Testis (tissue), 3 donors: ENCODE results near the gene TTLL10. TPM values are rescaled to one million over a fixed set of nuclear protein-coding genes. Genes with fewer than 3 reads are reported as not detected.

ENCODE experiments used
- DNase-seq: peaks from one replicate; pipeline ENCODE4 v3.0.0-alpha.2; 2019
- H3K27ac ChIP-seq, 2 donors: fragments of 200-600 bp; sonication (generic); one replicate each; pipeline ENCODE4 v1.5.1; 2019
- H3K27me3 ChIP-seq: fragments of 200-600 bp; sonication (generic); one replicate; pipeline ENCODE4 v1.5.1; 2019
- H3K36me3 ChIP-seq: fragments of 200-600 bp; sonication (generic); one replicate; pipeline ENCODE4 v1.5.1; 2017; ENCODE audit warnings: low read depth; ENCODE audit errors: missing control alignments
- H3K4me1 ChIP-seq: fragments of 200-600 bp; sonication (generic); one replicate; pipeline ENCODE4 v1.5.1; 2019
- H3K4me3 ChIP-seq, 2 donors: fragments of 200-600 bp; sonication (generic); one replicate each; pipeline ENCODE4 v1.5.1; 2017 to 2019
- H3K9me3 ChIP-seq: fragments of 200-600 bp; sonication (generic); one replicate; pipeline ENCODE4 v1.5.1; 2017
- CTCF ChIP-seq, 3 experiments: fragments of 450-650 bp in 2 of 3; fragments of 200-600 bp in 1 of 3; sonication (generic) in 1 of 3; IDR thresholded peaks; one replicate each; pipeline ENCODE4 v1.5.1; 2016 to 2019; ENCODE audit warnings: antibody characterized with exemption in 3 of 3, mild to moderate bottlenecking in 2 of 3, moderate library complexity in 1 of 3
- POLR2A ChIP-seq: fragments of 450-650 bp; IDR thresholded peaks from one replicate; pipeline ENCODE4 v1.6.1; 2017; ENCODE audit warnings: antibody characterized with exemption, mild to moderate bottlenecking, moderate library complexity
- WGBS, 2 donors: methylation state at CpG; one replicate each; pipeline ENCODE4 v1.1.5; 2018; 5-methylcytosine and 5-hydroxymethylcytosine counted together
- intact Hi-C: fragments of 100-400 bp; cut with DNase I; formaldehyde crosslinking; loops from one replicate; pipeline ENCODE4 v1.15.1; 2023; ENCODE audit warnings: low total_unique reads
- polyA plus RNA-seq: library from polyadenylated mRNA; stranded (reverse); fragments of 350-450 nt; fragmentation: Illumina TruSeq; extraction: RNeasy Lipid Tissue Mini Kit (QIAGEN cat#74804); gene quantifications from one replicate; pipeline ENCODE4 v1.2.3, GENCODE V29; 2014; ENCODE audit warnings: low read depth, low replicate concordance; ENCODE audit not compliant: insufficient read depth
- total RNA-seq, 2 donors: library from RNA; depleted of rRNA; stranded (reverse); fragments of >200 nt; gene quantifications; one replicate each; pipeline ENCODE4 v1.2.3, GENCODE V29; 2016

The TTLL10 gene
- total and polyA plus RNA-seq, 3 donors from 2014 or later, result 20.4 to 58.0 (median 44.9) TPM

DNA sequence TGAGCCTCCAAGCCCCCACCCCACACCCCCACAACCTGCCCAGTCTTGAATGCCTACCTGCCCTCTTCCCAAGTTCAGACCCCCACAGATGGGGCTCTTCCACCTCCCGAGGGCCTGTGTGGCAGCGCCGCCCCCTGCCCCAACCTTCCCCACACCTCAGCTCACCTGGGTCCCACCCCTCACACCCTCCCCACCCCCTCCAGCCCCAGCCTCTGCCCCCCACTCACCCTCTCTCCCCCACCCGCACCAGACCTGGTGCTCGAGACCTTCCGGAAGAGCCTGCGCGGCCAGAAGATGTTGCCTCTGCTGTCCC lies 23.5 kb downstream of the TTLL10 start:
- Histone ChIP-seq H3K27ac (no peak overlapping the region), H3K36me3 (no peaks in the 10 kb centered on the region), H3K9me3 (no peaks in the 10 kb centered on the region), H3K4me3 (no peak overlapping the region), H3K27me3 (no peaks in the 10 kb centered on the region), H3K4me1 (no peaks in the 10 kb centered on the region)
- WGBS, 2 donors, result 83 to 89% methylated on average over 5 to 6 of the region's 8 CpGs
- intact Hi-C loops, result no loop called here
- no peak for DNase-seq
- TF ChIP-seq CTCF (IDR thresholded peaks at IDR 0.05) (no peak), POLR2A (no peak)

DNA sequence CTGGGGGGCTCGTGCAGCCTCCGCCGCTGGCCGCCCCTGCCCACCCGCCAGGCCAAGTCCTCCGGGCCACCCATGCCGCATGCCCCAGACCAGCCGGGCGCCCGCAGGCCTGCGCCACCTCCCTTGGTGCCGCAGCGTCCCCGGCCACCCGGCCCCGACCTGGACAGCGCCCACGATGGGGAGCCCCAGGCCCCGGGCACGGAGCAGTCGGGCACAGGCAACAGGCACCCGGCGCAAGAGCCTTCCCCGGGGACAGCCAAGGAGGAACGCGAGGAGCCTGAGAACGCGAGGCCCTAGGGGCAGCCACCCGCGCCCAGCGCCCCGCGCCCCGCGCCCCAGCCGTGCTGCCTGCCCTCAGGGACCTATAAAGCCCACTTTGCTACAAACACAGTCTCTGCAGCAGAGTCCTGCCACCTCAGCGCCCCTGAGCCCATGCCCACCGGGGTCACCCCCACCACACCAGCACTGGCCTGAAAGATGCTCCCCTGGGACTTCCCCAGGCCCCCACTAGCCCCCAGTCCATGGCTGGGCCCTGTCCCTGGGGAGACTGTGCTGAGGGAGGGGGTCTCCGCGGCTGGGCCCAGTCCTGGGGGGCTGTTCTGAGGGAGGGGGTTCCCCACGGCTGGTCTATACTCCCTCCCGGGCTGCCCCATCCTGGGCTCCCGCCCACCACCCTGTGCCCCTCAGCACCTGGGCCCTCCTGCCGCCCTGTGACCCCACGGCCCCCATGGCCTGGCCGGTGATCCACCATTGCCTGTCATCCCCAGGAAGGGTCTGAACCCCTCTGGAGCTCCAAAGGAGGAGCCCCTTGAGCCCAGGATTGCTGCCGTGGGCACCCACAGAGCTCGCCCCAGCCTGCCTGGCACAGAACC lies 24.1 kb downstream of the TTLL10 start:
- no peak for TF ChIP-seq CTCF (IDR thresholded peaks at IDR 0.05)
- TF ChIP-seq POLR2A, result no peak
- 91% methylated on average over 47 of the region's 48 CpGs; no CpG with 5 or more reads in 1 of the 2 donors for whole genome bisulfite sequencing, 2 donors
- H3K4me3 ChIP-seq, result no peak overlapping the region
- H3K36me3 ChIP-seq, result no peaks in the 10 kb centered on the region
- H3K9me3 ChIP-seq, result no peaks in the 10 kb centered on the region
- H3K4me1 ChIP-seq, result no peaks in the 10 kb centered on the region
- no peak for DNase-seq
- intact Hi-C loops, result no loop called here
- H3K27ac ChIP-seq, result no peak overlapping the region
- H3K27me3 ChIP-seq, result no peaks in the 10 kb centered on the region

DNA sequence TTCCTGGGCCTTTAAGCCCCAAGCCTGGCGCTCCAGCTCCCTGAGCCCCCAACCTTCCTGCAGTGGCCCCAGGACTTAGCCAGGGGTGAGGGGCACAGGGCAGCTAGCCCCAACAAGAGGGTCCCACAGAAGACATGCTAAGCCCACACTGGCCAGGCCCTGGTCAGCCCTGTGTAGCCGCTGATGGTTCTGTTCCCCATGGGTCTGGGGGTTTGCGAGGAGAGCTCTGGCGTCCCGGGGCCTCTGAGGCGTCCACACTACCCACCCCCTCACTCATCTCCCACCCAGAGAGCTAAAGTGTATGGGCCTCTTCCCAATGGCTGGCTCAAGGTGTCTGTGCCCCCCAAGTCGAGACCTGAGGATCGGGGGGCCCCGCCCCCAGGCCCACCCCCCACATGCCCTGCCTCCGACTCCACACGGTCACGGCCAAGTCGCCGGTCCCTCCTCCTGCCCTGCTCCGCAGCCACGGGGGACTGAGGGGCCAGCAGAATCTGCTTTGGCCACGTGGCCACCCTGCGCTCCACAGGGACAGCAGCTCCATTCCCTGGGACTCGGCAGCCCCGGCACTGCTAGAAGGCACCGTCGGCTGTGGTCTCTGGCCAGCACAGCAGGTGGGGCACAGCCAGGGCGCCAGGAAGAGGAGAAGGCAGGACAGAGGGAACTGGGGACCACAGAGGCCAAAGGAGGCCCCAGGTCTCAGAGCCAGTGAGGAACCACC lies 24.9 kb downstream of the TTLL10 start:
- TF ChIP-seq CTCF (IDR thresholded peaks at IDR 0.05), result no peak
- no peak for TF ChIP-seq POLR2A
- H3K36me3 ChIP-seq, result no peaks in the 10 kb centered on the region
- DNase-seq, result no peak
- 76 to 79% methylated on average over 6 to 23 of the region's 23 CpGs for WGBS, 2 donors
- H3K27ac ChIP-seq, result no peak overlapping the region
- H3K27me3 ChIP-seq, result no peaks in the 10 kb centered on the region
- intact Hi-C loops, result no loop called here
- H3K9me3 ChIP-seq, result no peaks in the 10 kb centered on the region
- H3K4me3 ChIP-seq, result no peak overlapping the region
- H3K4me1 ChIP-seq, result no peaks in the 10 kb centered on the region

GRCh38 chr1:1199141-1199960 lies 25.7 kb downstream of the TTLL10 start:
- intact Hi-C loops, result no loop called here
- TF ChIP-seq CTCF (IDR thresholded peaks at IDR 0.05), result no peak
- no peak for TF ChIP-seq POLR2A
- no peak for DNase-seq
- Histone ChIP-seq H3K9me3 (no peaks in the 10 kb centered on the region), H3K27ac (no peak overlapping the region), H3K27me3 (no peaks in the 10 kb centered on the region), H3K4me1 (no peaks in the 10 kb centered on the region), H3K36me3 (no peaks in the 10 kb centered on the region), H3K4me3 (no peak overlapping the region)
- WGBS, 2 donors, result 80 to 90% methylated on average over 5 to 20 of the region's 22 CpGs
